Measurements from ENCODE around the gene SMPD3. TPM values are rescaled to one million over a fixed set of nuclear protein-coding genes. Genes with fewer than 3 reads are reported as not detected.

SMPD3 gene
- total RNA-seq (2021; ENCODE audit: unreplicated experiment) (0.89 TPM), Bru-seq, nascent RNA (percentile 23 among the genes with signal in this experiment), BruChase-seq, experiment 1, labeled RNA remaining after a 6-hour chase (percentile 32 among the genes with signal in this experiment), BruChase-seq, experiment 2, labeled RNA remaining after a 2-hour chase (percentile 20 among the genes with signal in this experiment)
- 1.8 and 2.2 TPM in 2 replicates for polyA plus RNA-seq (2012)
- long read RNA-seq, full-length matches to known transcripts = 1 of 7 reads
- long read RNA-seq, partial matches to known transcripts = 1 of 7 reads
- long read RNA-seq, other reads (novel, unspliced or antisense) = 5 of 7 reads

DNA sequence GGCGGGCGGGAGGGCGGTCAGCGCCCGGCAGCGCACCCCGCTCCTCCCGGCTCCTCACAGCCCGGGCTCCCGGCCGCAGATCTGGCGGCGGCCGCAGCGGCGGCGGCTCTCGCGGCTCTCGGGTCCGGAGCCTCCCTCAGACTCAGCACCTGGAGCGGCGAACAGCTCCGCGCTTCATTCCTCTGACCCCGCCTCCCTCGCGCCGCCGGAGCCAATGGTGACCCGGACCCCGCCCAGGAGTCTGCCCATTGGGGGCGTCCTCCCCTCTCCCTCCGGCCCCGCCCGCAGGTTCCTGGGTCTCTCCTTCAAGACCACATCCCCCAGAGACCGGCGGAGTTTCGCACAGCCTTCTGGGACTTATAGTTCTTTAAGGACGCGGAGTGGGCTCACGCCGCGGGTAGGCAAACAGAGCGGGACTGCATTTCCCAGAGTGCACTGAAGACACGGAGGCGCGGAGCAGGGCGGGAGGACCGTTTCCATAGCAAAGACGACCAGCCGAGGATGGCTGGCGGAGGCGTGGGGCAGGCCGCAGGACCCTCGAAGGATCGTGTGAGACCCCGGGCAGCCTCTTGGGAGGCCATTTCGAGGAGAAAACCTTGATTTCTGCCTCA is at the start of gene SMPD3:
Gene SMPD3, minus strand, starts transcription at position 149 of the 611 bp plus-strand sequence. CDS start 76,327 bp downstream, outside the sequence.
- H4K20me1 ChIP-seq (ENCODE audit: insufficient read depth) = no peaks in the 10 kb centered on the region
- intact Hi-C loops (cut with micrococcal nuclease) = no loop called here
- H3K9me2 ChIP-seq (ENCODE audit: insufficient read depth) = no peaks in the 10 kb centered on the region
- DNase-seq (ENCODE audit: low read depth, low spot score) = peak; percentile 90
- no peaks in the 10 kb centered on the region for H3K9me3 ChIP-seq (ENCODE audit: control insufficient read depth in 1 of 2, insufficient read depth in 1 of 2, low read depth in 1 of 2, low read length in 2 of 2)
- H3K4me2 ChIP-seq (ENCODE audit: low read length) = peak within 1 kb of the TSS; percentile 36
- H3K36me3 ChIP-seq (ENCODE audit: control insufficient read depth in 1 of 2, insufficient read depth in 2 of 2, low read length in 2 of 2) = no peaks in the 10 kb centered on the region
- H2AFZ ChIP-seq (ENCODE audit: low read depth, low read length, poor library complexity, severe bottlenecking) = no peak within 1 kb of the TSS
- H3K27me3 ChIP-seq (ENCODE audit: insufficient read depth, low read length) = peaks cover 8% of the 10 kb centered on the region
- no peak for TF ChIP-seq EZH2 (IDR thresholded peaks at IDR 0.05)
- no peak for TF ChIP-seq ELF1 (IDR thresholded peaks at IDR 0.05; ENCODE audit: borderline replicate concordance, low read depth)
- TF ChIP-seq POLR2AphosphoS5 (IDR thresholded peaks at IDR 0.05; ENCODE audit: low read depth, low read length) = no peak
- TF ChIP-seq SP1 (IDR thresholded peaks at IDR 0.05; ENCODE audit: low read depth) = peak; percentile 58
- TF ChIP-seq, protein P1, sequence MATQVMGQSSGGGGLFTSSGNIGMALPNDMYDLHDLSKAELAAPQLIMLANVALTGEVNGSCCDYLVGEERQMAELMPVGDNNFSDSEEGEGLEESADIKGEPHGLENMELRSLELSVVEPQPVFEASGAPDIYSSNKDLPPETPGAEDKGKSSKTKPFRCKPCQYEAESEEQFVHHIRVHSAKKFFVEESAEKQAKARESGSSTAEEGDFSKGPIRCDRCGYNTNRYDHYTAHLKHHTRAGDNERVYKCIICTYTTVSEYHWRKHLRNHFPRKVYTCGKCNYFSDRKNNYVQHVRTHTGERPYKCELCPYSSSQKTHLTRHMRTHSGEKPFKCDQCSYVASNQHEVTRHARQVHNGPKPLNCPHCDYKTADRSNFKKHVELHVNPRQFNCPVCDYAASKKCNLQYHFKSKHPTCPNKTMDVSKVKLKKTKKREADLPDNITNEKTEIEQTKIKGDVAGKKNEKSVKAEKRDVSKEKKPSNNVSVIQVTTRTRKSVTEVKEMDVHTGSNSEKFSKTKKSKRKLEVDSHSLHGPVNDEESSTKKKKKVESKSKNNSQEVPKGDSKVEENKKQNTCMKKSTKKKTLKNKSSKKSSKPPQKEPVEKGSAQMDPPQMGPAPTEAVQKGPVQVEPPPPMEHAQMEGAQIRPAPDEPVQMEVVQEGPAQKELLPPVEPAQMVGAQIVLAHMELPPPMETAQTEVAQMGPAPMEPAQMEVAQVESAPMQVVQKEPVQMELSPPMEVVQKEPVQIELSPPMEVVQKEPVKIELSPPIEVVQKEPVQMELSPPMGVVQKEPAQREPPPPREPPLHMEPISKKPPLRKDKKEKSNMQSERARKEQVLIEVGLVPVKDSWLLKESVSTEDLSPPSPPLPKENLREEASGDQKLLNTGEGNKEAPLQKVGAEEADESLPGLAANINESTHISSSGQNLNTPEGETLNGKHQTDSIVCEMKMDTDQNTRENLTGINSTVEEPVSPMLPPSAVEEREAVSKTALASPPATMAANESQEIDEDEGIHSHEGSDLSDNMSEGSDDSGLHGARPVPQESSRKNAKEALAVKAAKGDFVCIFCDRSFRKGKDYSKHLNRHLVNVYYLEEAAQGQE (IDR thresholded peaks at IDR 0.05; ENCODE audit: low read depth) = peak; percentile 74
- TF ChIP-seq ZNF274 (IDR thresholded peaks at IDR 0.05; ENCODE audit: low read depth, low read length) = no peak
- TF ChIP-seq TCF7L2 (IDR thresholded peaks at IDR 0.05; ENCODE audit: borderline replicate concordance, extremely low read depth, insufficient read depth, insufficient read length) = peak; percentile 99
- H3K9ac ChIP-seq (ENCODE audit: low read length) = no peak within 1 kb of the TSS
- POLR2A ChIA-PET = no interaction called here
- H3K4me3 ChIP-seq (replicated peaks in 1 of 2; ENCODE audit: low read depth in 1 of 2, low read length in 2 of 2) = peak within 1 kb of the TSS; percentile 5 to 33; a peak in 3 of 4 replicates
- no TSS peak for BruUV-seq (replicated peaks)
- RAD21 ChIA-PET (ENCODE audit: low non-redundant PET in 1 of 2, low total read pairs in 2 of 2, uncharacterized antibody in 2 of 2, unreplicated experiment in 2 of 2) = no interaction called here
- peak; percentile 93 for ATAC-seq
- CTCF ChIA-PET = interaction anchor here (0.6 kb wide), 1 partner anchor 714 kb away, joined by 5 read pairs; no protein-coding TSS in a partner anchor
- no peak within 1 kb of the TSS for H3K27ac ChIP-seq (ENCODE audit: low read depth, low read length)
- H3K4me1 ChIP-seq (ENCODE audit: control insufficient read depth in 1 of 2, insufficient read depth in 2 of 2, low read length in 2 of 2) = no peaks in the 10 kb centered on the region
- no peaks in the 10 kb centered on the region for H3K79me2 ChIP-seq (ENCODE audit: insufficient read depth, low read length)

All from HCT116 (cell line).